HEK293T (cell line): ENCODE measurements around the gene NTNG2.

Source experiments
- BHLHE40 ChIP-seq: fragments of 450-650 bp; IDR thresholded peaks from 2 replicates; pipeline ENCODE4 v1.6.1; 2016; ENCODE audit warnings: mild to moderate bottlenecking, moderate library complexity, borderline replicate concordance
- FOXA1 ChIP-seq: fragments of 450-650 bp; IDR thresholded peaks from 2 replicates; pipeline ENCODE4 v1.6.1; 2016; ENCODE audit warnings: mild to moderate bottlenecking
- FOXM1 ChIP-seq: fragments of 450-650 bp; IDR thresholded peaks from 2 replicates; pipeline ENCODE4 v1.6.1; 2017; ENCODE audit warnings: mild to moderate bottlenecking, borderline replicate concordance
- LEF1 ChIP-seq: fragments of 450-650 bp; IDR thresholded peaks from 2 replicates; pipeline ENCODE4 v1.6.1; 2017; ENCODE audit warnings: mild to moderate bottlenecking, borderline replicate concordance
- NFRKB ChIP-seq: fragments of 450-650 bp; IDR thresholded peaks from 2 replicates; pipeline ENCODE4 v1.6.1; 2016; ENCODE audit warnings: mild to moderate bottlenecking, moderate library complexity
- PKNOX1 ChIP-seq: fragments of 450-650 bp; IDR thresholded peaks from 2 replicates; pipeline ENCODE4 v1.6.1; 2016
- SP1 ChIP-seq: fragments of 450-650 bp; IDR thresholded peaks from 2 replicates; pipeline ENCODE4 v1.6.1; 2017
- TARDBP ChIP-seq: fragments of 450-650 bp; IDR thresholded peaks from 2 replicates; pipeline ENCODE4 v1.6.1; 2016

DNA sequence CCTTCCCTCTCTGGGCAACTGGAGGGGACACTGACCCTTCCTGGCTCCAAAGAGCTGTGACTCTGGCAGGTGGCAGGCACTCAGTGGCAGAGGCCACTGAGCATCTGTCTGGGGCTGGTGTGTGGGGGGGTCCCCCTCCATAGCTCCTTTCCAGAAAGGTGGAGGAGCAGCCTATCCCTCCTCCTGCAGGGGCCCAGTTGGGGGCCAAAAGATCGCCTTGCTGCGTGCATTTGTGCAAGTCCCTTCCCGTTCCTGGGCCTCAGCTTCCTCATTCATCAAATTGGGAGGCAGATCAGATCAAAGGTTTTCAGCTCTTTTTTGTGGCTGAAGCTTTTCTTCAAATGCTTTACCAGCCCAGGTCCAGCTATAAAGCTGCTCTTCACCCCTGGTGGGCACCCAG, 77.7 kb downstream of the NTNG2 start:
- TF ChIP-seq BHLHE40 (no peak), FOXM1 (no peak), FOXA1 (no peak), NFRKB (no peak), PKNOX1 (no peak), SP1 (no peak), TARDBP (no peak), LEF1 (no peak)
